DMS53 treated with DMSO at 0.1 percent for 48 hours (cell line): ENCODE results near the gene C19orf25.

Source experiments
- DNase-seq: peaks from one replicate; lab custom pipeline; 2025; ENCODE audit not compliant: unreplicated experiment; lab: John Stamatoyannopoulos, UW

Gene C19orf25

DNA sequence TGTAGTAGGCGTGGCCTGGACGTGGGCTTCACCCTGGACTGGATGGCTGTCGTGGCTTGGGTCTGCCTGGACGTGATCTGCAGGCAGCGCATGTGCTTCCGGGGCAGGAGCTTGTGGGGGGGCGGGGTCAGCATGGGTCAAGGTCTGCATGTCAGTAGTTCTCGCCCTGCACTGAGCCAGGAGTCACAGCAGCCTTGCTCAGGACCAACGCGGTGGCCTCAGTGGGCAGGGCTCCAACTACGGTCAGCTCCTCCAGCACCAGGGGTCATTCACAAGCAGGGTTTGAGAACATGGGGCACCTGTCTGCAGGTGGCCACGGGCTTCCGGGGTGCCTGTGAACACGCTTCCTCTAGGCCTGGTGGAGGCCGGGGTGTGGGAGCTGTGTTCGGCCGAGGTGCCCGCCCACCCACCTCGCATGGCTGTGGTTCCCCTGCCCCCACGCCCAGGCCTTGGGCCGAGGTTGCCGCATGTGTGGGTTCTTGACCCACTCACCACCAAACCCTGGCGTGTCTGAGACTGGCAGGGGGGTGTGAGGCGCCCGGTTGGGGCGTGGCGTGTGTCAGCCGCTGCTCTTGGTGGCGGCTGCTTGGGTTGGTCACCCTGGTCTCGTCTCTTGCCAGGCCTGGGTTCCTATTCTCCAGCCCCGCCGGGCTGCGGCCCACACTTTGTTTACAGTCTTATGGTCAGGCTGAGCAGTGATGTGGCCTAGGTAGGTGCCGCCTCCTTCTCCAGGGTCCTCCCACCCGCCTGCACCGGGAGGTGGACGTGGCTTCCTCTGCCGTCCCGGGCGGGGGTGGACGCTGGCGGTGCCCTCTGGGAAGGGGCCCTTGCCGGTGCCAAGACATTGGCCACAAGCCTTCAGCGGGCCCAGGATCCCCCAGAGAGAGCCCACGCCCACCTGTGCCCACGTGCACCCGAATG lies 45.6 kb downstream of the C19orf25 start:
- no peak for DNase-seq

GRCh38 chr19:1432507-1432887 lies 46.5 kb downstream of the C19orf25 start:
- no peak for DNase-seq

DNA sequence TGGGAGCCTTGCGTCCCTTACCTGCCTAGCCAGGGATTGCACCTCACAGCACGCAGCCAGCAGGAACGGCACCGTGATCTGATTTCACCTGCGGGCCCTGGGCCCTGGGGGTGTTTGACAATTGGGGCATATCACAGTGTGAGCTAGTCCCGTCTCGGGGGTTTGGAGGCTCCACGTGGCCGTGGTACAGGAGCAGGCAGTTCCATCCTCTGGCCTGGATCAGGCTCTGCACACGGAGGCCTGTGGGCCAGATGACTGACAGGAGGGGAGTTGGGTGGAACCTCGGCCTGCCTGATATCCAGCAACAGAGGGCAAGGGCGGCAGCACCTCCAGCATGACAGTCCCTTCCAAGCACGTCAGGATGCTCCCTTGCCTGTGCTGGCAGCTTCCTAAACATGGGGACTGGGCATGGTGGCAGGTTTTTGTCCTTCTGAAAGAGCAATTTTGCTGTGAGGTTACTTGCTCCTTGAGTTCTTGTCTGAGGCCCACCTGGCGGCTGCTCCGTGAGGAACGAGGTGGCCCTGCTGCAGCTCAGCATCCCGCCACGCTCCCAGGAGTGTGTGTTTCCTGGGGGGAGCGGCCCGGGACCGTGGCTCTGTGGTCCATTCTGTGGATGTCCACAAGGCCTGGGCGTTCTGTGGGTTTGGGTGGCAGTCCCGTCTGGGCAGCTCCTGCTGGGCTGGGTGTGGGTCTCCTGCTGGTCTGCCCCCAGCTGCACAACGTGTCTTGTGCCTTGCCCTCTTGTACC lies 47.1 kb downstream of the C19orf25 start:
- DNase-seq: no peak

- DNase-seq: no peak
Observed at GRCh38 chr19:1430246-1430645, 48.8 kb downstream of the C19orf25 start.

DNA sequence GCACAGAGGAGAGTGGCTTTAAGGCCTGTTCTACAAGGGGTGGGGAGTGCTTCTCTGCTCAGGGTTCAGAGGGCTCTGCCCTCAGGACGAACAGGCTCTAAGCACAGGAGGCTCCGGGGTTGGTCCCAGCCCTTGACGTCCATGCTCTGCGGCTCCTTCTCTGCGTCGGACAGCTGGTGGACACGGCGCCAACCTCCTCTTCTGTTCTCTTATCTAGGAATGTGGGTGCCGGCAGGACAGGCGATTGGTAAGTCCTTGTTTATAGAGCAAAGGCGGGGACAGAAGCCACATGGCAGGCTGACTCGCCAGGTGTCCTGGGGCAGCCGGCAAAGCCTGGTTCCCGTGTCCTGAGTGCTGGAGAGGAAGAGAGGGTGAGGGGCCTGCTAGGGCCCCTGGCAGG lies 49.3 kb downstream of the C19orf25 start:
- no peak for DNase-seq

GRCh38 chr19:1428738-1429391 lies 50.1 kb downstream of the C19orf25 start:
- DNase-seq: no peak

DNA sequence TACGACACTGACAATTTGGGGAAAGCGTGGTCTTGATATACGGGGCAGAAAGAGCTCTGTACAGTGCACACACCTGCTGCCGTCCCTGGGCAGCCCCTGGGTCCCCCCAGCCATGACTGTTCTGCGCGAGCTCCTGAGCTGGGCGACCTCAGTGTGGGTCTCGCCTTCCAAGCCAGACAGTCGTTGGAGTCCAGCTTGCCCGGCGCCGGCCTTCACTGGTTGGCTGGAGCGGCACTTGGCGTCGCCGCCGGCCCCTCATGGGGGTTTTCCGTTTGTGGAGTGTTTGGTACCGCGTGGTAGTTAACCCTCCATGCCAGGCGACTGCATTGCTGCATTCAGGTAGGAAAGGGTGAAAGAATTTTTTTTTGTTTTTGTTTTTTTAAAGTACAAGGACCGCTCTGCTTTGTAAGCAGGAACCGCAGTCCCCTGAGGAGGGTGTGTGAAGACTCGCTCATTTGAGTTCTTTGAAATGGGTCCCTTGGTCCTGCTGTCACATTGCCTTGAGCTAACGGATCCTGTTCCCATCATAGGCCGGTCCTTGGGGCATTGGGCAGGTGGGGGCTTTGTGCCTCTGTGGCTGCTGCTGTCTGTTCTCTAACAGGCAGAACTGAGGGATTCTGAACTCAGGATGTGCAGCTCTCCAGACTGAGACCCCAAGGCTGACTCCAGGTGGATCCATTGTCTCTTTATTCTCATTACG lies 51.6 kb downstream of the C19orf25 start:
- DNase-seq: no peak

DNA sequence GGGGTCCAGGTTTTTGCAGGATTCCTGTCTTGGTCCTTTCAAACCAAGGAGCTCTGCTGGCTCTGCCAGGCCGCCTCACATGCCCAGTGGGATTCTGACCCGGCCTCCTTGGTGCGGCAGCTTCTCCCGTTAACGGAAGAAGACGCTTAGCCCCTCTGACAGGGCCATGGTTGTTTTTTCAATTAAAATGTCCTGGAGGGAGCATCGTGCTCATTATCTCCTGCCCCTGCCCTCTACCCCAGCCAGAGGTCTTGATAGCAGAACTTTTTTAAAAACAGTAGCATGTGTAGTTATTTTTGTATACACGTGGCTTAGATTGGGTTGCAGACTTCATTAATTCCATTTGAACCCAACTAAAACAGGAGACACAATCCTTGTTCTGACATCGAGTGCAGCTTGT lies 52.3 kb downstream of the C19orf25 start:
- no peak for DNase-seq

DNA sequence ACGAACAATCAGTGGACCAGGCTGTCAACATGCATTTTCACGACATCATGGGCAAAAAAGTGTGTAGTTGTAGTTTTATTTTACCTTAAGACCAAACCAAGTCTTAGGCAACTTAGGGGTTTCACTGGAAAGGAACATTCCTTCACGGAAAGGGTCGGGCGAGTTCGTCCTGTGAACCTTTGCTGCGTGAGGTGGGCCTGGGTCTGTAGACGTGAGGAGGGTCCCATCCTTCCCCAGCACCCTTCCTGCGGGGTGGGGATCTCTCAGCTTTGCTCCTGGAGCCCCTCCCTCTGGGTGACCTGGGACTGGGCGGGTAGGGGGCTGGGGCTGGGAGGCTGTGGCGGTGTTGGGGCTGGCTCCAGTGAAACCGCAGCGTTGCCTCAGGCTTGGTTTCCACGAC lies 53.1 kb downstream of the C19orf25 start:
- DNase-seq: no peak

- DNase-seq: no peak
Observed at GRCh38 chr19:1425102-1425837, 53.7 kb downstream of the C19orf25 start.

DNA sequence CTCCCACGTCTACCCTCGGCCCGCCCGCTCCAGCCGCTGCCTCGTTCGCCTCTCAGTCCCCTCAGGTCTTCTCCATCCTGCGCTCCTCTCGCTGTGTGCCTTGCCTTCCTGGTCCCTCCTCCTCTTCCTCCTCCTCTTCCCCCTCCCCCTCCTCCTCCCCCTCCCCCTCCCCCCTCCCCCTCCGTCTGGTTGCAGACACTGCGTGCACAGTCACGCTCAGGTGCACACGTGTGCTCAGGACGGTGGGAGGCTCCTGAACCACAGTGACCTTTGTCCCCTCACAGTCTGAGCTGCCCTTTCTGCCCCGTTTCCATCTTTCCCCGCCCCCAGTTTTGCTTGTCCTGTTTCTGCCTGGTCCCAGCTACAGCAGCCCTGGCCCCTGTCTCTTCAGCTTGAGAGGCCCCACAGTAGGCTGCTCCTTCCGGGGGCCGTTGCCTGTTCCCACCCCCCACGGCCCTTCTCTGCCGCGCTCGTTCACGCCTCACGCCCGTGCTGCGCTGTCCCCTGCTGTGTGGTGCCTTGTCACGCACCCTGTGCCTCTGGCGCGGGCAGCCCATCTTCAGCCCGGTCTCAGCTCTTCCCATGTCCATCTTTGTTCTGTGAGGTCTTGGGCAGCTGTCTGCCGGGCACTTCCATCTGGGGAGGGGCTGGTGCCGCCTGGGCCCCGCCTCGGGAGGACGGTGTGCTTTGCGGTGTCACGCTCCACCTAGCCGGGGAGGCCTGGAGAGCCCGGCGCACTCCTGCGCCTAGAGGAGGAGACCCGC lies 54.6 kb downstream of the C19orf25 start:
- DNase-seq: peak; percentile 77

GRCh38 chr19:1423436-1424191 lies 55.4 kb downstream of the C19orf25 start:
- DNase-seq: no peak
